CD8-positive, alpha-beta memory T cell (primary cell): ENCODE data around the gene DDX39B. TPM values are rescaled to one million over a fixed set of nuclear protein-coding genes. Genes with fewer than 3 reads are reported as not detected.

Experiments used
- CTCF ChIA-PET: fragments of 350-600 bp; sonication (Branson Sonifier 250); formaldehyde crosslinking; loops from one replicate; lab custom pipeline; 2021; ENCODE audit warnings: antibody characterized with exemption; lab: Charles Lee
- POLR2A ChIA-PET: fragments of 350-600 bp; sonication (Branson Sonifier 250); formaldehyde crosslinking; loops from one replicate; lab custom pipeline; 2021; ENCODE audit warnings: antibody characterized with exemption; lab: Charles Lee
- DNase-seq, 5 donors: peaks; one replicate each; pipeline versions ENCODE4 v3.0.0 to v3.0.0-alpha.2; 2020 to 2022; ENCODE audit warnings: mixed read lengths in 1 of 5
- H3K27ac ChIP-seq: one replicate; pipeline ENCODE4 v1.7.0; 2013; ENCODE audit warnings: low read depth, mild to moderate bottlenecking, low read length, moderate library complexity
- H3K27me3 ChIP-seq: 2 replicates; pipeline ENCODE4 v1.7.0; 2013; ENCODE audit warnings: low read length, mild to moderate bottlenecking; ENCODE audit not compliant: insufficient read depth, poor library complexity, severe bottlenecking
- H3K36me3 ChIP-seq: 2 replicates; pipeline ENCODE4 v1.7.0; 2013; ENCODE audit warnings: mild to moderate bottlenecking, low read length, moderate library complexity; ENCODE audit not compliant: insufficient read depth
- H3K4me1 ChIP-seq: 2 replicates; pipeline ENCODE4 v1.7.0; 2013; ENCODE audit warnings: mild to moderate bottlenecking, low read length, moderate library complexity; ENCODE audit not compliant: insufficient read depth
- H3K4me3 ChIP-seq: 2 replicates; pipeline ENCODE4 v1.7.0; 2013; ENCODE audit warnings: mild to moderate bottlenecking, low read length
- H3K9me3 ChIP-seq: 2 replicates; pipeline ENCODE4 v1.7.0; 2013; ENCODE audit warnings: mild to moderate bottlenecking, low read length
- H3K27ac Mint-ChIP-seq, 8 donors: one replicate each; pipeline ENCODE4 v1.8.0; 2020 to 2021; ENCODE audit warnings: mixed read lengths in 8 of 8, mild to moderate bottlenecking in 6 of 8, inconsistent platforms in 3 of 8, moderate library complexity in 3 of 8
- H3K27me3 Mint-ChIP-seq, 2 donors: one replicate each; pipeline ENCODE4 v1.8.0; 2020 to 2021; ENCODE audit warnings: mixed read lengths in 2 of 2, mild to moderate bottlenecking in 1 of 2, moderate library complexity in 1 of 2
- H3K36me3 Mint-ChIP-seq, 3 donors: one replicate each; pipeline ENCODE4 v1.8.0; 2020 to 2021; ENCODE audit warnings: mixed read lengths in 3 of 3, inconsistent platforms in 1 of 3, mild to moderate bottlenecking in 1 of 3
- H3K4me1 Mint-ChIP-seq, 3 donors: one replicate each; pipeline ENCODE4 v1.8.0; 2020 to 2021; ENCODE audit warnings: mixed read lengths in 3 of 3, inconsistent platforms in 1 of 3, mild to moderate bottlenecking in 1 of 3
- H3K4me3 Mint-ChIP-seq, 7 donors: one replicate each; pipeline ENCODE4 v1.8.0; 2020 to 2021; ENCODE audit warnings: mixed read lengths in 7 of 7, mild to moderate bottlenecking in 6 of 7, moderate library complexity in 4 of 7, inconsistent platforms in 2 of 7
- H3K9me3 Mint-ChIP-seq, 5 donors: one replicate each; pipeline ENCODE4 v1.8.0; 2020 to 2022; ENCODE audit warnings: mixed read lengths in 5 of 5, mild to moderate bottlenecking in 3 of 5, moderate library complexity in 2 of 5, inconsistent platforms in 1 of 5
- polyA plus RNA-seq: library from polyadenylated mRNA; unstranded; fragments of 300-500 nt; fragmentation: Illumina TruSeq; gene quantifications from one replicate; pipeline ENCODE4 v1.2.3, GENCODE V29; 2021
- total RNA-seq, 2 experiments: library from RNA; stranded (reverse); gene quantifications; one replicate each; pipeline ENCODE4 v1.2.3, GENCODE V29; 2021

Gene DDX39B
- total and polyA plus RNA-seq, 3 experiments from 2014 or later, result 85.7 to 658 (median 643) TPM

- peaks cover 0 to 12% (median 0%) of the 10 kb centered on the region in 3 donors for H3K36me3 Mint-ChIP-seq
- H3K9me3 Mint-ChIP-seq, result no peaks in the 10 kb centered on the region
- no peaks in the 10 kb centered on the region for H3K36me3 ChIP-seq
- H3K27me3 Mint-ChIP-seq, result no peaks in the 10 kb centered on the region
- peak within 1 kb of the TSS; percentile 83 to 99 (median 96) for H3K27ac Mint-ChIP-seq
- ChIA-PET CTCF (interaction anchor here (0.7 to 32.2 kb wide), 10 partner anchors 11 to 525 kb away, joined by 3 to 576 read pairs (median 4); partner anchors contain the start of genes BAG6, LST1, LTB and NCR3), POLR2A (interaction anchor here (1.4 to 2.2 kb wide), 2 partner anchors 47 to 51 kb away, joined by 7 to 9 read pairs; partner anchors contain the start of gene NCR3)
- H3K4me3 Mint-ChIP-seq, result peak within 1 kb of the TSS; percentile 74 to 93 (median 91)
- H3K9me3 ChIP-seq, result no peaks in the 10 kb centered on the region
- peaks cover 30% of the 10 kb centered on the region for H3K4me1 ChIP-seq
- H3K4me1 Mint-ChIP-seq, result peaks cover 39 to 51% (median 51%) of the 10 kb centered on the region in 3 donors
- H3K27ac ChIP-seq, result peak within 1 kb of the TSS; percentile 71
- no peaks in the 10 kb centered on the region for H3K27me3 ChIP-seq
- H3K4me3 ChIP-seq, result peak within 1 kb of the TSS; percentile 67
- DNase-seq, result peak; percentile 71 to 87 (median 79)
These were observed 4.6 kb upstream of the DDX39B start, which contains the start of gene ATP6V1G2 for GRCh38 chr6:31546339-31546957. TSS of gene ATP6V1G2 (minus strand) at chr6:31546608. CDS start at chr6:31546559, 49 bp downstream.

- Mint-ChIP-seq H3K27ac (peak overlapping the region in 1 of 8 donors; percentile 79), H3K27me3 (no peaks in the 10 kb centered on the region), H3K36me3 (peaks cover 1 to 19% (median 6%) of the 10 kb centered on the region in 3 donors), H3K9me3 (no peaks in the 10 kb centered on the region), H3K4me1 (peaks cover 47 to 57% (median 55%) of the 10 kb centered on the region in 3 donors), H3K4me3 (peak overlapping the region in 3 of 7 donors; percentile 1 to 74 (median 30))
- Histone ChIP-seq H3K36me3 (no peaks in the 10 kb centered on the region), H3K27ac (no peak overlapping the region), H3K4me3 (no peak overlapping the region), H3K27me3 (no peaks in the 10 kb centered on the region), H3K4me1 (peaks cover 36% of the 10 kb centered on the region), H3K9me3 (no peaks in the 10 kb centered on the region)
- DNase-seq, result no peak
- CTCF ChIA-PET, result interaction anchor here (1.0 to 32.2 kb wide), 3 partner anchors 37 to 53 kb away, joined by 6 to 576 read pairs (median 504); partner anchors contain the start of genes LST1, LTB, NCR3 and TNF
- POLR2A ChIA-PET, result no interaction called here
These were observed 3.5 kb upstream of the DDX39B start for GRCh38 chr6:31545291-31545690.

- Mint-ChIP-seq H3K4me3 (peak overlapping the region in 3 of 7 donors; percentile 24 to 31 (median 28)), H3K36me3 (peaks cover 6 to 24% (median 11%) of the 10 kb centered on the region in 3 donors), H3K4me1 (peaks cover 53 to 63% (median 61%) of the 10 kb centered on the region in 3 donors), H3K27ac (peak overlapping the region in 1 of 8 donors; percentile 68), H3K9me3 (no peaks in the 10 kb centered on the region), H3K27me3 (no peaks in the 10 kb centered on the region)
- ChIA-PET POLR2A (no interaction called here), CTCF (interaction anchor here (1.0 to 32.2 kb wide), 3 partner anchors 37 to 54 kb away, joined by 6 to 576 read pairs (median 504); partner anchors contain the start of genes LST1, LTB, NCR3 and TNF)
- H3K27ac ChIP-seq, result no peak overlapping the region
- no peaks in the 10 kb centered on the region for H3K9me3 ChIP-seq
- H3K4me1 ChIP-seq, result peaks cover 43% of the 10 kb centered on the region
- no peak for DNase-seq
- H3K27me3 ChIP-seq, result no peaks in the 10 kb centered on the region
- H3K4me3 ChIP-seq, result no peak overlapping the region
- H3K36me3 ChIP-seq, result peaks cover under 1% of the 10 kb centered on the region
These were observed 2.9 kb upstream of the DDX39B start for GRCh38 chr6:31544676-31545075.

- Mint-ChIP-seq H3K36me3 (peaks cover 9 to 32% (median 19%) of the 10 kb centered on the region in 3 donors), H3K4me1 (peaks cover 63 to 68% (median 67%) of the 10 kb centered on the region in 3 donors), H3K27ac (peak overlapping the region in 2 of 8 donors; percentile 99), H3K27me3 (no peaks in the 10 kb centered on the region), H3K9me3 (no peaks in the 10 kb centered on the region), H3K4me3 (no peak overlapping the region)
- ChIA-PET POLR2A (interaction anchor here (0.6 kb wide), 1 partner anchor 9 kb away, joined by 8 read pairs; no protein-coding TSS in a partner anchor), CTCF (interaction anchor here (16.4 to 32.2 kb wide), 2 partner anchors 39 to 55 kb away, joined by 504 to 576 read pairs; partner anchors contain the start of genes LST1, LTB, NCR3 and TNF)
- no peak overlapping the region for H3K27ac ChIP-seq
- H3K36me3 ChIP-seq, result peaks cover 11% of the 10 kb centered on the region
- no peak overlapping the region for H3K4me3 ChIP-seq
- peaks cover 53% of the 10 kb centered on the region for H3K4me1 ChIP-seq
- no peaks in the 10 kb centered on the region for H3K27me3 ChIP-seq
- no peaks in the 10 kb centered on the region for H3K9me3 ChIP-seq
- no peak for DNase-seq
These were observed 1.8 kb upstream of the DDX39B start for GRCh38 chr6:31543639-31544038.

- H3K9me3 Mint-ChIP-seq, result no peaks in the 10 kb centered on the region
- H3K36me3 Mint-ChIP-seq, result peaks cover 12 to 51% (median 27%) of the 10 kb centered on the region in 3 donors
- peak overlapping the region; percentile 100 for H3K27ac ChIP-seq
- ChIA-PET POLR2A (interaction anchor here (0.5 to 3.6 kb wide), 28 partner anchors 10 to 895 kb away, joined by 3 to 28 read pairs (median 5); partner anchors contain the start of genes C6orf47, EHMT2, GPANK1 and MCCD1), CTCF (interaction anchor here (1.1 to 32.2 kb wide), 10 partner anchors 10 to 80 kb away, joined by 3 to 576 read pairs (median 6); partner anchors contain the start of genes LST1, LTB, MCCD1 and MICB)
- no peaks in the 10 kb centered on the region for H3K27me3 ChIP-seq
- peaks cover 42% of the 10 kb centered on the region for H3K4me1 ChIP-seq
- H3K27me3 Mint-ChIP-seq, result no peaks in the 10 kb centered on the region
- H3K36me3 ChIP-seq, result peaks cover 25% of the 10 kb centered on the region
- peak overlapping the region; percentile 99 to 100 (median 99) for H3K27ac Mint-ChIP-seq
- H3K9me3 ChIP-seq, result no peaks in the 10 kb centered on the region
- H3K4me3 ChIP-seq, result peak overlapping the region; percentile 100
- peaks cover 58 to 63% (median 62%) of the 10 kb centered on the region in 3 donors for H3K4me1 Mint-ChIP-seq
- H3K4me3 Mint-ChIP-seq, result peak overlapping the region; percentile 96 to 99 (median 98)
- DNase-seq, result peak; percentile 60 to 87 (median 79)
These were observed 645 bp downstream of the DDX39B start for GRCh38 chr6:31541059-31541657.

GRCh38 chr6:31540640-31541039, 1.2 kb downstream of the DDX39B start:
- POLR2A ChIA-PET, result interaction anchor here (0.5 to 3.6 kb wide), 18 partner anchors 11 to 357 kb away, joined by 3 to 28 read pairs (median 5); partner anchors contain the start of genes C6orf47, EHMT2, MCCD1 and MICB
- Mint-ChIP-seq H3K9me3 (no peaks in the 10 kb centered on the region), H3K36me3 (peaks cover 17 to 56% (median 32%) of the 10 kb centered on the region in 3 donors), H3K27me3 (no peaks in the 10 kb centered on the region), H3K4me1 (peaks cover 62 to 65% (median 62%) of the 10 kb centered on the region in 3 donors), H3K4me3 (peak overlapping the region; percentile 96 to 99 (median 98)), H3K27ac (peak overlapping the region; percentile 94 to 100 (median 99))
- DNase-seq, result no peak
- Histone ChIP-seq H3K36me3 (peaks cover 30% of the 10 kb centered on the region), H3K27ac (peak overlapping the region; percentile 100), H3K9me3 (no peaks in the 10 kb centered on the region), H3K4me1 (peaks cover 45% of the 10 kb centered on the region), H3K4me3 (peak overlapping the region; percentile 100), H3K27me3 (no peaks in the 10 kb centered on the region)
- CTCF ChIA-PET, result interaction anchor here (1.3 to 32.2 kb wide), 7 partner anchors 10 to 80 kb away, joined by 3 to 576 read pairs (median 23); partner anchors contain the start of genes LST1, LTB, MCCD1 and NCR3

- H3K4me1 Mint-ChIP-seq, result peaks cover 59 to 76% (median 61%) of the 10 kb centered on the region in 3 donors
- Histone ChIP-seq H3K4me1 (peaks cover 45% of the 10 kb centered on the region), H3K4me3 (no peak overlapping the region), H3K27ac (no peak overlapping the region), H3K27me3 (no peaks in the 10 kb centered on the region), H3K36me3 (peaks cover 47% of the 10 kb centered on the region), H3K9me3 (no peaks in the 10 kb centered on the region)
- H3K4me3 Mint-ChIP-seq, result peak overlapping the region; percentile 96 to 99 (median 98)
- CTCF ChIA-PET, result interaction anchor here (0.7 to 16.4 kb wide), 5 partner anchors 10 to 291 kb away, joined by 3 to 504 read pairs (median 3); partner anchors contain the start of gene NCR3
- H3K36me3 Mint-ChIP-seq, result peaks cover 18 to 73% (median 36%) of the 10 kb centered on the region in 3 donors
- no peak for DNase-seq
- no peaks in the 10 kb centered on the region for H3K9me3 Mint-ChIP-seq
- H3K27ac Mint-ChIP-seq, result peak overlapping the region; percentile 74 to 100 (median 99)
- H3K27me3 Mint-ChIP-seq, result no peaks in the 10 kb centered on the region
- POLR2A ChIA-PET, result interaction anchor here (0.5 to 3.6 kb wide), 2 partner anchors 40 to 44 kb away, joined by 8 to 28 read pairs; no protein-coding TSS in a partner anchor
These were observed 2.9 kb downstream of the DDX39B start for GRCh38 chr6:31538805-31539400.
